BJ (cell line): ENCODE measurements around the gene SUSD6. TPM values are rescaled to one million over a fixed set of nuclear protein-coding genes. Genes with fewer than 3 reads are reported as not detected.
A peak's percentile ranks its signal among the peaks of the same experiment; 100 is the strongest.
"Not testable (repeated sequence)": the region's sequence is repeated elsewhere in the genome, so short reads cannot be mapped to it uniquely, and the experiment has no call there.

Experiments
- CTCF ChIA-PET: fragments of 350-600 bp; formaldehyde crosslinking; extraction: SDS; loops from one replicate; lab custom pipeline; 2021; ENCODE audit warnings: antibody characterized with exemption, inconsistent platforms; lab: Yijun Ruan, JAX
- POLR2A ChIA-PET: fragments of 300-600 bp; sonication (Branson Sonifier 250); formaldehyde crosslinking; extraction: SDS; loops from one replicate; lab custom pipeline; 2021; ENCODE audit warnings: antibody characterized with exemption; lab: Charles Lee
- DNase-seq: peaks from one replicate; pipeline ENCODE4 v3.0.0-alpha.2; 2011; ENCODE audit warnings: low read depth
- H3K27me3 ChIP-seq: 2 replicates; pipeline ENCODE4 v1.6.0; 2011; ENCODE audit warnings: low read length; ENCODE audit not compliant: control insufficient read depth, insufficient read depth
- H3K36me3 ChIP-seq: 2 replicates; pipeline ENCODE4 v1.5.1; 2011; ENCODE audit warnings: low read length; ENCODE audit not compliant: control insufficient read depth, insufficient read depth
- H3K4me3 ChIP-seq: 2 replicates; pipeline ENCODE4 v1.5.1; 2011; ENCODE audit warnings: low read depth, mild to moderate bottlenecking, control low read depth, low read length
- CTCF ChIP-seq: IDR thresholded peaks from 2 replicates; pipeline ENCODE4 v1.5.1; 2011; ENCODE audit warnings: low read depth, mild to moderate bottlenecking, control low read depth, inconsistent platforms, low read length, moderate library complexity; ENCODE audit not compliant: insufficient read depth
- polyA plus RNA-seq: library from polyadenylated mRNA; depleted of rRNA; stranded (reverse); fragments of >200 nt; gene quantifications from 2 replicates; pipeline ENCODE4 v1.2.3, GENCODE V29; 2011

SUSD6 gene
- polyA plus RNA-seq, 1 experiment = 20.3 TPM

DNA sequence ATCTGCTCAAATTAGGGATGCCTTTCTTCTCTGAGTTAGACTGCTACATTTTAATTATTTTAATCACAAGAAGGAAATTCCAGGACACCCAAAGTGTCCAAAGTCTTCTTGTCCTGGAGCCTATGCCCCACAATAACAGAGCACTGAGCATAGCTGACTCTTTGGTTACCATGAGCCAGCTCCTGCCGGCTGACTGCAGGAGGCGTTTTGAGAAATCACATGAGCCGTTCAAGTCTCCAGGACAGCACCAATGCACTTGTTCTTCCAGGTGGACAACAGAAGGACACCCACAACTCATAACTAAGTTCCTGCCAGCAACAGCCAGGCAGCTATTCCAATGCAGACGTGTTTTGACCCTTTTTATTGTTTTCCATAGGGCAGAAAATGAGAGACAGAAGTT is 109.5 kb downstream of the SUSD6 start:
- CTCF ChIA-PET = interaction anchor here (0.9 to 3.8 kb wide), 5 partner anchors 11 to 146 kb away, joined by 3 to 19 read pairs (median 3); no protein-coding TSS in a partner anchor
- POLR2A ChIA-PET = no interaction called here
- no peak overlapping the region for H3K4me3 ChIP-seq
- H3K27me3 ChIP-seq = no peaks in the 10 kb centered on the region; the same call in 1 of the 2 replicates
- TF ChIP-seq CTCF = no peak
- DNase-seq = no peak
- no peaks in the 10 kb centered on the region for H3K36me3 ChIP-seq

DNA sequence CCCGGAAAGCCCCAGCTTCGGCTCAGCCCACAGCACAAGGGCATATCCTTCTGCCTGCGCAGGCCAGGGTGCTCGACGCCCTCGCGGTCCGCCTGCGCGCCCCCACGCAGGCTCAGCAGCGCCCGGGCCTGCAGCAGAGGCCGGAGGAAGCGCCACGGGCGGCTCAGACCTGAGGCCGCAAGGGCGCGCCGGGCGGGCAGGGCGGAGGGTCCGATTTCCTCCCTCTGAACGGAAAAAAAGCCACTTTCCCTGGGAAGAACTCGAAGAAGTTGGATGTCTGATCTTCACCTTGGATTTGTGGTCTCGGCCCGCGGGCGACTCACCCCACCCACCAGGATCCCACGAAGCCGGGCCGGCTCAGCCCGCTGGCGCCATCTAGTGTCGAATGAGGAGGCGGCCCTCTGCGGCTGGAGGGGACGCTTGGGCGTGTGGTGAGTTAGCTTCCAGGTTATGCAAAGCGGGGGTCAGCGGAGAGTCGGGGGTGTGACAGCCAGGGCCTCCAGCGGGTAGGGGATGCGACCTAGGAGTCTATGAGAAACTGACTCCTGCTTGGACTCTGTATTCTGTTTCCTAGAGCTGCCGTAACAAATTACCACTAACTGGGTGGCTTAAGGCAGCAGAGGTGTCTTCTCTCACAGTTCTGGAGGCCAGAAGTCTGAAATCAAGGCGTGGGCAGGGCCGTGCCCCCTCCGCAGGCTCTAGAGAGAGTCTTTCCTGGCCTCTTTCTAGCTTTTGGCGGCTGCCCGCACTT is 115.5 kb downstream of the SUSD6 start:
- peak overlapping the region; percentile 42 for H3K4me3 ChIP-seq
- TF ChIP-seq CTCF = peak; percentile 99
- no peaks in the 10 kb centered on the region for H3K36me3 ChIP-seq
- POLR2A ChIA-PET = no interaction called here
- CTCF ChIA-PET = interaction anchor here (0.6 to 4.2 kb wide), 42 partner anchors 9 to 205 kb away, joined by 3 to 54 read pairs (median 4); partner anchors contain the start of gene SUSD6
- H3K27me3 ChIP-seq = no peaks in the 10 kb centered on the region; the same call in 1 of the 2 replicates
- DNase-seq = no peak

DNA sequence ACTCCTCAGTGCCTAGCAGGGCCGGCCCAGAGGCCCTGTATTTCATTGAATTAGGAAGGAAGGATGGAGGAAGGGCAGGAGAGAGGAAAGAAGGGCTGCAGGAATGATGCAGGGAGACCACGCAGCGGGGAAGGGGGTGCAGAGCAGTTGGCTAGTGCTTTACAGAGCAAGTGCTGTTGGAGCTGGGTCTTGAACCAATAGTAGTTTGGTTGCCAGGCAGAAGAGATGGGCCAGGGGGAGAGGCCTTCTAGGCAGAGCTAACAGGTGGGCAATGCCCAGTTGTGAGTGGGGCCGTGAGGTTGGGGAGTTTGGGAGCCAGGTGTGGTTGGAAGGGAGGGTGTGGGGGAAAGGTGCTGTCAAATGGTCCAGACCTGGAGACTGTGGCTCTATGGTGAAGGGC is 116.5 kb downstream of the SUSD6 start:
- Histone ChIP-seq H3K36me3 (no peaks in the 10 kb centered on the region), H3K4me3 (no peak overlapping the region), H3K27me3 (no peaks in the 10 kb centered on the region; the same call in 1 of the 2 replicates)
- ChIA-PET CTCF (interaction anchor here (0.9 to 4.2 kb wide), 15 partner anchors 9 to 156 kb away, joined by 3 to 54 read pairs (median 9); partner anchors contain the start of gene SUSD6), POLR2A (no interaction called here)
- TF ChIP-seq CTCF = no peak
- DNase-seq = no peak

DNA sequence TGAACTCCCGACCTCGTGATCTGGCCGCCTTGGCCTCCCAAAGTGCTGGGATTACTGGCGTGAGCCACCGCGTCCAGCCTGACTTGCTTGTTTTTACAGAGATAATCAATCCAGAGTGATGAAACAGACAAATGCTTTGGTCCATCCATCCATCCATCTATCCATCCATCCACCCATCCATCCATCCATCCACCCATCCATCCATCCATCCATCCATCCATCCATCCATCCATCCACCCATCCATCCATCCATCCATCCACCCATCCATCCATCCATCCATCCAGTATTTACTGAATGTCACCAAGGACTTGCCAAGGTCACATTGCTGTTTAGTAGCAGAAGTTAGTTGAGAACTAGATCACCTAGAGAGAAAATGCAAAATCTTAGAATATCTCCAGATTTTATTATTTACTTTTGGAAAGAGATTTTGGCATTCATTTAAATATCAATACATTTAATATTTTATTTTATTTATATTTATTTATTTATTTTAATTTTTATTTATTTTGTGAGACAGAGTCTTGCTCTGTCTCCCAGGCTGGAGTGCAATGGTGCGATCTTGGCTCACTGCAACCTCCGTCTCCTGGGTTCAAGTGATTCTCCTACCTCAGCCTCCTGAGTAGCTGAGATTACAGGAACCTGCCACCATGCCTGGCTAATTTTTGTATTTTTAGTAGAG is 120.7 kb downstream of the SUSD6 start:
- H3K36me3 ChIP-seq, DNase-seq, H3K4me3 ChIP-seq, H3K27me3 ChIP-seq, POLR2A ChIA-PET: not testable (repeated sequence)
- CTCF ChIA-PET = interaction anchor here (0.8 to 1.7 kb wide), 5 partner anchors 13 to 149 kb away, joined by 3 to 6 read pairs (median 4); partner anchors contain the start of gene SUSD6

GRCh38 chr14:69736405-69736804 is 125.0 kb downstream of the SUSD6 start:
- H3K4me3 ChIP-seq = not testable (repeated sequence)

GRCh38 chr14:69741055-69741454 is 129.7 kb downstream of the SUSD6 start:
- CTCF ChIA-PET = interaction anchor here (1.2 to 1.8 kb wide), 2 partner anchors 14 kb away, joined by 6 read pairs; no protein-coding TSS in a partner anchor
- no peak for DNase-seq
- Histone ChIP-seq H3K4me3 (no peak overlapping the region), H3K27me3 (peaks cover 2% of the 10 kb centered on the region; the same call in 1 of the 2 replicates), H3K36me3 (no peaks in the 10 kb centered on the region)
- TF ChIP-seq CTCF = no peak
- POLR2A ChIA-PET = no interaction called here

More at GRCh38 chr14:69736405-69736804, 125.0 kb downstream of the SUSD6 start:
- CTCF ChIA-PET = interaction anchor here (0.8 to 1.7 kb wide), 2 partner anchors 9 to 140 kb away, joined by 3 to 9 read pairs; no protein-coding TSS in a partner anchor
- H3K27me3 ChIP-seq, POLR2A ChIA-PET, H3K36me3 ChIP-seq, DNase-seq: not testable (repeated sequence)
